ENCODE data around the gene SERF1B. TPM values are rescaled to one million over a fixed set of nuclear protein-coding genes. Genes with fewer than 3 reads are reported as not detected.
"Not testable (repeated sequence)": the region's sequence is repeated elsewhere in the genome, so short reads cannot be mapped to it uniquely, and the experiment has no call there.

Gene SERF1B
- total and polyA plus RNA-seq, 2 of the 8 experiments (the other 6 are each of a cell fraction or from before 2014, with no cell fraction given), result 46.3 to 58.5 TPM

- H4K5ac ChIP-seq (ENCODE audit: insufficient read length, low read depth, low read length); H2BK12ac ChIP-seq (ENCODE audit: low read depth, low read length); H2BK15ac ChIP-seq (ENCODE audit: low read length); H3K4me2 ChIP-seq (ENCODE audit: insufficient read depth in 1 of 2, low read depth in 2 of 2, low read length in 2 of 2); H3K9ac ChIP-seq (replicated peaks in 1 of 4; ENCODE audit: extremely low read depth in 1 of 4, low read depth in 3 of 4, low read length in 3 of 4); FAIRE-seq; H3K18ac ChIP-seq (ENCODE audit: extremely low read depth, low read length); H3K79me1 ChIP-seq (ENCODE audit: low read depth, low read length); H4K20me1 ChIP-seq (replicated peaks in 1 of 2; ENCODE audit: control insufficient read depth in 1 of 2, insufficient read depth in 2 of 2, low read length in 2 of 2); H3K36me3 ChIP-seq (ENCODE audit: control insufficient read depth in 2 of 4, insufficient read depth in 4 of 4, low read length in 3 of 4); H3K4ac ChIP-seq (replicated peaks; ENCODE audit: insufficient read length, low read depth, low read length); H4K91ac ChIP-seq (replicated peaks; ENCODE audit: insufficient read length, low read length); H2BK20ac ChIP-seq (ENCODE audit: low read length); DNase-seq (ENCODE audit: low read depth in 1 of 2, low spot score in 2 of 2); POLR2A ChIA-PET (ENCODE audit: partially characterized antibody); H2AK5ac ChIP-seq (ENCODE audit: low read depth, low read length); H3K9me3 ChIP-seq (ENCODE audit: insufficient read depth in 2 of 2, low read depth in 1 of 2, low read length in 1 of 2); H3K4me1 ChIP-seq (replicated peaks in 1 of 4; ENCODE audit: control insufficient read depth in 3 of 4, insufficient read depth in 4 of 4, low read length in 3 of 4); CTCF ChIA-PET (ENCODE audit: partially characterized antibody); H2AFZ ChIP-seq (ENCODE audit: low read length); H3K27me3 ChIP-seq (replicated peaks in 1 of 4; ENCODE audit: control insufficient read depth in 3 of 4, extremely low read depth in 1 of 4, insufficient read depth in 3 of 4, low read length in 3 of 4); H3K23me2 ChIP-seq (ENCODE audit: low read depth, low read length); H4K8ac ChIP-seq (ENCODE audit: extremely low read depth, insufficient read depth, low read length); H3K79me2 ChIP-seq (ENCODE audit: control insufficient read depth in 1 of 2, insufficient read depth in 2 of 2, low read length in 2 of 2); H3K27ac ChIP-seq (ENCODE audit: low read depth, low read length); H3K23ac ChIP-seq (ENCODE audit: insufficient read length); H2BK120ac ChIP-seq (replicated peaks; ENCODE audit: low read depth, low read length); H3K14ac ChIP-seq (ENCODE audit: insufficient read length); H2BK5ac ChIP-seq (ENCODE audit: low read depth, low read length); H3K4me3 ChIP-seq (ENCODE audit: extremely low read depth in 1 of 4, insufficient read depth in 2 of 4, low read depth in 3 of 4, low read length in 4 of 4); H3K56ac ChIP-seq (replicated peaks; ENCODE audit: insufficient read length, low read depth, low read length): not testable (repeated sequence)
- no CpG with 5 or more reads among the region's 2 CpGs for WGBS, 2 experiments (ENCODE audit: extremely low coverage in 1 of 2, insufficient coverage in 1 of 2, insufficient read length in 1 of 2, insufficient replicate concordance in 2 of 2, low coverage in 1 of 2, low lambda C conversion rate in 2 of 2, missing lambda C conversion rate in 1 of 2)
Observed at GRCh38 chr5:69991713-69992112, 33.3 kb upstream of the SERF1B start.

- H2BK15ac ChIP-seq (ENCODE audit: low read length); H3K4me2 ChIP-seq (ENCODE audit: insufficient read depth in 1 of 2, low read depth in 2 of 2, low read length in 2 of 2); H3K9ac ChIP-seq (replicated peaks in 1 of 4; ENCODE audit: extremely low read depth in 1 of 4, low read depth in 3 of 4, low read length in 3 of 4); H3K27me3 ChIP-seq (replicated peaks in 1 of 4; ENCODE audit: control insufficient read depth in 3 of 4, extremely low read depth in 1 of 4, insufficient read depth in 3 of 4, low read length in 3 of 4); FAIRE-seq; H3K27ac ChIP-seq (ENCODE audit: low read depth, low read length); H3K18ac ChIP-seq (ENCODE audit: extremely low read depth, low read length); H4K5ac ChIP-seq (ENCODE audit: insufficient read length, low read depth, low read length); H2AFZ ChIP-seq (ENCODE audit: low read length); H3K79me2 ChIP-seq (ENCODE audit: control insufficient read depth in 1 of 2, insufficient read depth in 2 of 2, low read length in 2 of 2); DNase-seq (ENCODE audit: low read depth in 1 of 2, low spot score in 2 of 2); H3K79me1 ChIP-seq (ENCODE audit: low read depth, low read length); H4K91ac ChIP-seq (replicated peaks; ENCODE audit: insufficient read length, low read length); H3K36me3 ChIP-seq (ENCODE audit: control insufficient read depth in 2 of 4, insufficient read depth in 4 of 4, low read length in 3 of 4); H2AK5ac ChIP-seq (ENCODE audit: low read depth, low read length); H4K20me1 ChIP-seq (replicated peaks in 1 of 2; ENCODE audit: control insufficient read depth in 1 of 2, insufficient read depth in 2 of 2, low read length in 2 of 2); H3K23me2 ChIP-seq (ENCODE audit: low read depth, low read length); H2BK120ac ChIP-seq (replicated peaks; ENCODE audit: low read depth, low read length); CTCF ChIA-PET (ENCODE audit: partially characterized antibody); H3K4ac ChIP-seq (replicated peaks; ENCODE audit: insufficient read length, low read depth, low read length); H4K8ac ChIP-seq (ENCODE audit: extremely low read depth, insufficient read depth, low read length); H3K14ac ChIP-seq (ENCODE audit: insufficient read length); H2BK12ac ChIP-seq (ENCODE audit: low read depth, low read length); H2BK20ac ChIP-seq (ENCODE audit: low read length); H3K4me1 ChIP-seq (replicated peaks in 1 of 4; ENCODE audit: control insufficient read depth in 3 of 4, insufficient read depth in 4 of 4, low read length in 3 of 4); H3K4me3 ChIP-seq (ENCODE audit: extremely low read depth in 1 of 4, insufficient read depth in 2 of 4, low read depth in 3 of 4, low read length in 4 of 4); POLR2A ChIA-PET (ENCODE audit: partially characterized antibody); H2BK5ac ChIP-seq (ENCODE audit: low read depth, low read length); H3K23ac ChIP-seq (ENCODE audit: insufficient read length); H3K9me3 ChIP-seq (ENCODE audit: insufficient read depth in 2 of 2, low read depth in 1 of 2, low read length in 1 of 2); H3K56ac ChIP-seq (replicated peaks; ENCODE audit: insufficient read length, low read depth, low read length): not testable (repeated sequence)
- WGBS, 2 experiments (ENCODE audit: extremely low coverage in 1 of 2, insufficient coverage in 1 of 2, insufficient read length in 1 of 2, insufficient replicate concordance in 2 of 2, low coverage in 1 of 2, low lambda C conversion rate in 2 of 2, missing lambda C conversion rate in 1 of 2), result no CpG with 5 or more reads among the region's 1 CpG
Observed at GRCh38 chr5:69995535-69995934, 29.5 kb upstream of the SERF1B start.

All from H1 (cell line).